Bladder microvascular endothelial cell (primary cell): ENCODE data around the gene INPP4B. TPM values are rescaled to one million over a fixed set of nuclear protein-coding genes. Genes with fewer than 3 reads are reported as not detected.

ENCODE experiments used
- total RNA-seq: library from RNA; depleted of rRNA; stranded (reverse); fragments of >200 nt; gene quantifications from 2 replicates; pipeline ENCODE4 v1.2.3, GENCODE V29; 2014

The INPP4B gene
- total RNA-seq: 2.1 and 16.8 TPM in 2 replicates

GRCh38 chr4:142846108-142846728 lies at the start of gene INPP4B:
Gene INPP4B (minus strand): TSS chr4:142846301.

